Bone marrow (tissue), 2 donors: ENCODE results near the gene GUCY1A1.

Experiments used
- DNase-seq, 2 donors: peaks; one replicate each; lab custom pipeline; 2025; lab: John Stamatoyannopoulos, UW

GUCY1A1 gene

GRCh38 chr4:155659176-155659575, 7.5 kb upstream of the GUCY1A1 start:
- DNase-seq, result peak in 1 of 2 donors; percentile 39

- no peak for DNase-seq
Observed at GRCh38 chr4:155660436-155660835, 6.2 kb upstream of the GUCY1A1 start.

- peak in 1 of 2 donors; percentile 78 for DNase-seq
Observed at GRCh38 chr4:155665054-155665453, 1.6 kb upstream of the GUCY1A1 start.

GRCh38 chr4:155667222-155667567, 547 bp downstream of the GUCY1A1 start:
- DNase-seq, result peak; percentile 28 to 66

GRCh38 chr4:155667568-155668511, 1.2 kb downstream of the GUCY1A1 start:
- peak; percentile 28 to 66 for DNase-seq

- no peak for DNase-seq
Observed at GRCh38 chr4:155668707-155669220, 2.1 kb downstream of the GUCY1A1 start.

- DNase-seq, result no peak
Observed at GRCh38 chr4:155672342-155672741, 5.7 kb downstream of the GUCY1A1 start.

- no peak for DNase-seq
Observed at GRCh38 chr4:155673453-155673979, 6.9 kb downstream of the GUCY1A1 start.

- DNase-seq, result no peak
Observed at GRCh38 chr4:155674669-155675071, 8.0 kb downstream of the GUCY1A1 start.

GRCh38 chr4:155675709-155676429, 9.2 kb downstream of the GUCY1A1 start:
- peak in 1 of 2 donors; percentile 93 for DNase-seq

- peak in 1 of 2 donors; percentile 64 for DNase-seq
Observed at GRCh38 chr4:155676430-155676825, 9.8 kb downstream of the GUCY1A1 start.

- no peak for DNase-seq
Observed at GRCh38 chr4:155678011-155678410, 11.4 kb downstream of the GUCY1A1 start.

GRCh38 chr4:155679343-155679742, 12.7 kb downstream of the GUCY1A1 start:
- peak in 1 of 2 donors; percentile 37 for DNase-seq

GRCh38 chr4:155681886-155682285, 15.2 kb downstream of the GUCY1A1 start:
- DNase-seq, result peak in 1 of 2 donors; percentile 71

GRCh38 chr4:155684423-155684822, 17.8 kb downstream of the GUCY1A1 start:
- DNase-seq, result no peak

- no peak for DNase-seq
Observed at GRCh38 chr4:155684892-155685541, 18.4 kb downstream of the GUCY1A1 start.

GRCh38 chr4:155687380-155687982, 20.8 kb downstream of the GUCY1A1 start:
- DNase-seq, result no peak

GRCh38 chr4:155688211-155688610, 21.6 kb downstream of the GUCY1A1 start:
- no peak for DNase-seq

GRCh38 chr4:155688860-155689259, 22.2 kb downstream of the GUCY1A1 start:
- no peak for DNase-seq

- no peak for DNase-seq
Observed at GRCh38 chr4:155690044-155690837, 23.6 kb downstream of the GUCY1A1 start.

GRCh38 chr4:155692361-155692760, 25.7 kb downstream of the GUCY1A1 start:
- no peak for DNase-seq
